ENCODE data around the gene FLT4.

The FLT4 gene

GRCh38 chr5:180642181-180642775, 7.1 kb downstream of the FLT4 start:
- DNase-seq = no peak

- no peak for DNase-seq
Measured at GRCh38 chr5:180641566-180641900, 7.9 kb downstream of the FLT4 start.

GRCh38 chr5:180640861-180641565, 8.4 kb downstream of the FLT4 start:
- DNase-seq = no peak

- no peak for DNase-seq
Measured at GRCh38 chr5:180640611-180640860, 8.9 kb downstream of the FLT4 start.

- no peak for DNase-seq
Measured at GRCh38 chr5:180639741-180640610, 9.4 kb downstream of the FLT4 start.

GRCh38 chr5:180639287-180639686, 10.1 kb downstream of the FLT4 start:
- no peak for DNase-seq

- DNase-seq = no peak
Measured at GRCh38 chr5:180637962-180638680, 11.3 kb downstream of the FLT4 start.

GRCh38 chr5:180636403-180637075, 12.9 kb downstream of the FLT4 start:
- no peak for DNase-seq

- no peak for DNase-seq
Measured at GRCh38 chr5:180636016-180636402, 13.4 kb downstream of the FLT4 start.

GRCh38 chr5:180633283-180634177, 15.9 kb downstream of the FLT4 start:
- DNase-seq = no peak

- DNase-seq = no peak
Measured at GRCh38 chr5:180632768-180633167, 16.6 kb downstream of the FLT4 start.

GRCh38 chr5:180631549-180632383, 17.6 kb downstream of the FLT4 start:
- no peak for DNase-seq

- no peak for DNase-seq
Measured at GRCh38 chr5:180630426-180630825, 19.0 kb downstream of the FLT4 start.

- no peak for DNase-seq
Measured at GRCh38 chr5:180629831-180630382, 19.5 kb downstream of the FLT4 start.

GRCh38 chr5:180628827-180629750, 20.3 kb downstream of the FLT4 start:
- no peak for DNase-seq

- no peak for DNase-seq
Measured at GRCh38 chr5:180628211-180628610, 21.2 kb downstream of the FLT4 start.

GRCh38 chr5:180627386-180628120, 21.8 kb downstream of the FLT4 start:
- no peak for DNase-seq

- no peak for DNase-seq
Measured at GRCh38 chr5:180626661-180627385, 22.6 kb downstream of the FLT4 start.

Measured in CD4-positive, alpha-beta T cell treated with Interferon alpha-2 for 1 hour (primary cell).